AG04449 (cell line): ENCODE data around the gene PRKG1.

Experiments used
- CTCF ChIA-PET: fragments of 350-600 bp; formaldehyde crosslinking; extraction: SDS; loops from one replicate; lab custom pipeline; 2021; ENCODE audit warnings: antibody characterized with exemption; lab: Yijun Ruan, JAX
- POLR2A ChIA-PET: fragments of 400-600, 350-600 bp; formaldehyde crosslinking; extraction: SDS; loops from one replicate; lab custom pipeline; 2020; ENCODE audit warnings: antibody characterized with exemption, inconsistent platforms; lab: Yijun Ruan, JAX
- DNase-seq: peaks from one replicate; pipeline ENCODE4 v3.0.0-alpha.2; 2010; ENCODE audit warnings: low read depth, low spot score
- H3K4me3 ChIP-seq: 2 replicates; pipeline ENCODE4 v1.5.1; 2011; ENCODE audit warnings: low read depth, mild to moderate bottlenecking, control low read depth, low read length
- CTCF ChIP-seq: IDR thresholded peaks from one replicate; pipeline ENCODE4 v1.5.1; 2011; ENCODE audit warnings: mild to moderate bottlenecking, moderate library complexity, low read length, control low read depth, inconsistent platforms; ENCODE audit not compliant: insufficient read depth; ENCODE audit errors: missing control alignments

The PRKG1 gene

GRCh38 chr10:51522858-51523257 lies 448.6 kb downstream of the PRKG1 start:
- DNase-seq: no peak
- no peak overlapping the region for H3K4me3 ChIP-seq
- no peak for TF ChIP-seq CTCF
- ChIA-PET CTCF (no interaction called here), POLR2A (no interaction called here)

GRCh38 chr10:51523440-51523839 lies 449.2 kb downstream of the PRKG1 start:
- CTCF ChIA-PET: no interaction called here
- no peak overlapping the region for H3K4me3 ChIP-seq
- TF ChIP-seq CTCF: no peak
- POLR2A ChIA-PET: no interaction called here
- DNase-seq: no peak

GRCh38 chr10:51524041-51524440 lies 449.8 kb downstream of the PRKG1 start:
- TF ChIP-seq CTCF: no peak
- no peak overlapping the region for H3K4me3 ChIP-seq
- DNase-seq: no peak
- ChIA-PET CTCF (no interaction called here), POLR2A (no interaction called here)

GRCh38 chr10:51527522-51528219 lies 453.4 kb downstream of the PRKG1 start:
- ChIA-PET CTCF (interaction anchor here (1.4 kb wide), 1 partner anchor 464 kb away, joined by 4 read pairs; no protein-coding TSS in a partner anchor), POLR2A (interaction anchor here (0.6 kb wide), 1 partner anchor 242 kb away, joined by 3 read pairs; no protein-coding TSS in a partner anchor)
- TF ChIP-seq CTCF: no peak

GRCh38 chr10:51528527-51528926 lies 454.2 kb downstream of the PRKG1 start:
- ChIA-PET CTCF (interaction anchor here (1.4 kb wide), 1 partner anchor 465 kb away, joined by 4 read pairs; no protein-coding TSS in a partner anchor), POLR2A (interaction anchor here (0.6 kb wide), 1 partner anchor 243 kb away, joined by 3 read pairs; no protein-coding TSS in a partner anchor)
- TF ChIP-seq CTCF: no peak
- DNase-seq: no peak
- H3K4me3 ChIP-seq: no peak overlapping the region

More at GRCh38 chr10:51527522-51528219, 453.4 kb downstream of the PRKG1 start:
- no peak overlapping the region for H3K4me3 ChIP-seq
- no peak for DNase-seq

GRCh38 chr10:51530541-51530940 lies 456.3 kb downstream of the PRKG1 start:
- ChIA-PET CTCF (interaction anchor here (1.1 kb wide), 1 partner anchor 467 kb away, joined by 4 read pairs; no protein-coding TSS in a partner anchor), POLR2A (no interaction called here)
- no peak for DNase-seq
- no peak overlapping the region for H3K4me3 ChIP-seq
- no peak for TF ChIP-seq CTCF
